WTC11 (cell line): ENCODE data around the gene ABHD12. TPM values are rescaled to one million over a fixed set of nuclear protein-coding genes. Genes with fewer than 3 reads are reported as not detected.

Source experiments
- ATAC-seq: fragments of 200-7000 bp; cut with Tn5 transposase; 2 replicates; pipeline ENCODE4 v1.10.0; 2021; ENCODE audit warnings: mild to moderate bottlenecking, moderate library complexity
- CTCF ChIA-PET: fragments of 300-600 bp; sonication (Branson Sonifier 250); formaldehyde crosslinking; loops from one replicate; lab custom pipeline; 2021; ENCODE audit warnings: antibody characterized with exemption; lab: Charles Lee
- POLR2A ChIA-PET: fragments of 350-600 bp; sonication (Branson Sonifier 250); formaldehyde crosslinking; loops from one replicate; lab custom pipeline; 2021; ENCODE audit warnings: antibody characterized with exemption; lab: Charles Lee
- DNase-seq: peaks from one replicate; pipeline ENCODE4 v3.0.0; 2021; ENCODE audit warnings: low spot score
- H3K27ac Mint-ChIP-seq: 2 replicates; pipeline ENCODE4 v1.8.0; 2021; ENCODE audit warnings: mixed read lengths
- H3K27me3 Mint-ChIP-seq: 2 replicates; pipeline ENCODE4 v1.8.0; 2021; ENCODE audit warnings: low read depth, mild to moderate bottlenecking, moderate library complexity, mixed read lengths
- H3K36me3 Mint-ChIP-seq: 2 replicates; pipeline ENCODE4 v1.8.0; 2021; ENCODE audit warnings: mixed read lengths
- H3K4me1 Mint-ChIP-seq: 2 replicates; pipeline ENCODE4 v1.8.0; 2022; ENCODE audit warnings: mixed read lengths
- H3K4me3 Mint-ChIP-seq: 2 replicates; pipeline ENCODE4 v1.8.0; 2021; ENCODE audit warnings: mild to moderate bottlenecking, moderate library complexity, mixed read lengths
- H3K9me3 Mint-ChIP-seq: 2 replicates; pipeline ENCODE4 v1.8.0; 2021; ENCODE audit warnings: mixed read lengths
- AR ChIP-seq: fragments of 250-450 bp; sonication (Bioruptor Pico); IDR thresholded peaks from 2 replicates; pipeline ENCODE4 v1.9.0; 2021; ENCODE audit warnings: mild to moderate bottlenecking
- ATF1 ChIP-seq: sonication (generic); formaldehyde crosslinking; IDR thresholded peaks from 2 replicates; pipeline ENCODE4 v1.8.1; 2023; ENCODE audit warnings: mild to moderate bottlenecking, moderate library complexity, missing genetic modification reagents
- ATF3 ChIP-seq: sonication (generic); formaldehyde crosslinking; conservative IDR thresholded peaks from 2 replicates; pipeline ENCODE4 v1.8.1; 2022; ENCODE audit warnings: mild to moderate bottlenecking, missing genetic modification reagents
- CBFB ChIP-seq: sonication (generic); formaldehyde crosslinking; IDR thresholded peaks from 2 replicates; pipeline ENCODE4 v1.8.1; 2022; ENCODE audit warnings: mild to moderate bottlenecking, low read depth, missing genetic modification reagents
- E2F4 ChIP-seq: sonication (generic); formaldehyde crosslinking; IDR thresholded peaks from 2 replicates; pipeline ENCODE4 v1.8.1; 2022; ENCODE audit warnings: low read depth, mild to moderate bottlenecking, moderate library complexity, missing genetic modification reagents, borderline replicate concordance
- ELF4 ChIP-seq: sonication (generic); formaldehyde crosslinking; IDR thresholded peaks from 2 replicates; pipeline ENCODE4 v1.8.1; 2022; ENCODE audit warnings: low read depth, mild to moderate bottlenecking, moderate library complexity, missing genetic modification reagents
- FOXK1 ChIP-seq: sonication (generic); formaldehyde crosslinking; IDR thresholded peaks from 2 replicates; pipeline ENCODE4 v1.8.0; 2022; ENCODE audit warnings: mild to moderate bottlenecking, moderate library complexity, missing genetic modification reagents
- JUN ChIP-seq: sonication (generic); formaldehyde crosslinking; IDR thresholded peaks from 2 replicates; pipeline ENCODE4 v1.8.0; 2023; ENCODE audit warnings: mild to moderate bottlenecking, missing genetic modification reagents
- KAT7 ChIP-seq: sonication (generic); formaldehyde crosslinking; IDR thresholded peaks from 2 replicates; pipeline ENCODE4 v1.8.1; 2023; ENCODE audit warnings: missing genetic modification reagents, mild to moderate bottlenecking, borderline replicate concordance
- NFE2L1 ChIP-seq: sonication (generic); formaldehyde crosslinking; IDR thresholded peaks from 2 replicates; pipeline ENCODE4 v1.8.1; 2023; ENCODE audit warnings: missing genetic modification reagents
- NR1H2 ChIP-seq: sonication (generic); formaldehyde crosslinking; IDR thresholded peaks from 2 replicates; pipeline ENCODE4 v1.9.0; 2021; ENCODE audit warnings: mild to moderate bottlenecking, moderate library complexity, missing genetic modification reagents
- NR2C2 ChIP-seq: sonication (generic); formaldehyde crosslinking; IDR thresholded peaks from 2 replicates; pipeline ENCODE4 v1.8.0; 2022; ENCODE audit warnings: mild to moderate bottlenecking, missing genetic modification reagents
- OVOL2 ChIP-seq: fragments of 250-450 bp; sonication (Bioruptor Pico); IDR thresholded peaks from 2 replicates; pipeline ENCODE4 v1.9.0; 2021; ENCODE audit warnings: mild to moderate bottlenecking, borderline replicate concordance
- ZMAT4 ChIP-seq: fragments of 250-450 bp; sonication (Bioruptor Pico); IDR thresholded peaks from 2 replicates; pipeline ENCODE4 v1.9.0; 2021; ENCODE audit warnings: mild to moderate bottlenecking
- ZNF317 ChIP-seq: sonication (generic); formaldehyde crosslinking; IDR thresholded peaks from 2 replicates; pipeline ENCODE4 v1.8.1; 2023; ENCODE audit warnings: low read depth, mild to moderate bottlenecking, moderate library complexity, missing genetic modification reagents, borderline replicate concordance
- ZNF396 ChIP-seq: fragments of 250-450 bp; sonication (Bioruptor Pico); IDR thresholded peaks from 2 replicates; pipeline ENCODE4 v1.8.0; 2021; ENCODE audit warnings: mild to moderate bottlenecking, moderate library complexity, borderline replicate concordance
- ZNF512 ChIP-seq: sonication (generic); formaldehyde crosslinking; IDR thresholded peaks from 2 replicates; pipeline ENCODE4 v1.8.1; 2022; ENCODE audit warnings: missing genetic modification reagents, borderline replicate concordance
- total RNA-seq: library from RNA; stranded (reverse); gene quantifications from 3 replicates; pipeline ENCODE4 v1.2.3, GENCODE V29; 2021
- TF ChIP-seq, protein P1 (sequence below): sonication (generic); formaldehyde crosslinking; IDR thresholded peaks from 2 replicates; pipeline ENCODE4 v1.8.0; 2022; ENCODE audit warnings: mild to moderate bottlenecking, missing genetic modification reagents
- TF ChIP-seq, protein P2 (sequence below): fragments of 250-450 bp; sonication (Bioruptor Pico); conservative IDR thresholded peaks from 2 replicates; pipeline ENCODE4 v1.9.0; 2021; ENCODE audit warnings: mild to moderate bottlenecking

ABHD12 gene
- total RNA-seq, 1 experiment from 2014 or later = 63.1 TPM

DNA sequence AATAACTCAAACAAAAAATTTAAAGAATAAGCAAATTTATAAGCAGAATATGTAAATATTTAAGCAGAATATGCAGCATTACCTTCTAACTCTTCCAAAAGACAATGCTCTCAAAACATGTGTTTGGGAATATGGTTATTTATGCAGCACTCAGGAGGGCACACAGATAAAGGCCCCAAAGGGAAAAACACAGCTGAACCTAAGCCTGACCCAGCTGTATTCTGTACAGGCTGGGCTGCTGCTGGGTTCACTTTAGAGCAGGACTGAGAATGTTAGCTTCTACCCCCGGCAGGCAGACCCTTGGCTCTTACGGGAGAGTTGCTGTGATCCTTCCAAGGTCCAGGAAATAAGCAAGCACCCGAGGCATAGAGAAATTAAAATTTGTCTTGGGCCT is 37.3 kb downstream of the ABHD12 start:
- POLR2A ChIA-PET = no interaction called here
- peaks cover 69% of the 10 kb centered on the region for H3K4me1 Mint-ChIP-seq

GRCh38 chr20:25352746-25353145 is 37.9 kb downstream of the ABHD12 start:
- Mint-ChIP-seq H3K4me3 (no peak overlapping the region), H3K4me1 (peaks cover 63% of the 10 kb centered on the region), H3K27me3 (no peaks in the 10 kb centered on the region), H3K9me3 (peaks cover 9% of the 10 kb centered on the region), H3K36me3 (peaks cover 13% of the 10 kb centered on the region), H3K27ac (no peak overlapping the region)
- CTCF ChIA-PET = interaction anchor here (0.9 to 1.2 kb wide), 3 partner anchors 15 to 46 kb away, joined by 3 to 5 read pairs (median 4); no protein-coding TSS in a partner anchor
- DNase-seq (no peak), ATAC-seq (no peak)
- no peak for TF ChIP-seq CBFB (CRISPR knock-in tag)
- TF ChIP-seq ATF1 (CRISPR knock-in tag) = no peak
- TF ChIP-seq OVOL2 (CRISPR knock-in tag) = no peak
- TF ChIP-seq ZNF512 (CRISPR knock-in tag) = no peak
- TF ChIP-seq NR2C2 (CRISPR knock-in tag) = no peak
- TF ChIP-seq E2F4 = no peak
- POLR2A ChIA-PET = no interaction called here

More for the DNA sequence above, 37.3 kb downstream of the ABHD12 start:
- H3K36me3 Mint-ChIP-seq = peaks cover 10% of the 10 kb centered on the region
- TF ChIP-seq ZMAT4 (CRISPR knock-in tag) = no peak
- no peak for TF ChIP-seq NR2C2 (CRISPR knock-in tag)
- TF ChIP-seq, protein P1, sequence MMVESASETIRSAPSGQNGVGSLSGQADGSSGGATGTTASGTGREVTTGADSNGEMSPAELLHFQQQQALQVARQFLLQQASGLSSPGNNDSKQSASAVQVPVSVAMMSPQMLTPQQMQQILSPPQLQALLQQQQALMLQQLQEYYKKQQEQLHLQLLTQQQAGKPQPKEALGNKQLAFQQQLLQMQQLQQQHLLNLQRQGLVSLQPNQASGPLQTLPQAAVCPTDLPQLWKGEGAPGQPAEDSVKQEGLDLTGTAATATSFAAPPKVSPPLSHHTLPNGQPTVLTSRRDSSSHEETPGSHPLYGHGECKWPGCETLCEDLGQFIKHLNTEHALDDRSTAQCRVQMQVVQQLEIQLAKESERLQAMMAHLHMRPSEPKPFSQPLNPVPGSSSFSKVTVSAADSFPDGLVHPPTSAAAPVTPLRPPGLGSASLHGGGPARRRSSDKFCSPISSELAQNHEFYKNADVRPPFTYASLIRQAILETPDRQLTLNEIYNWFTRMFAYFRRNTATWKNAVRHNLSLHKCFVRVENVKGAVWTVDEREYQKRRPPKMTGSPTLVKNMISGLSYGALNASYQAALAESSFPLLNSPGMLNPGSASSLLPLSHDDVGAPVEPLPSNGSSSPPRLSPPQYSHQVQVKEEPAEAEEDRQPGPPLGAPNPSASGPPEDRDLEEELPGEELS = no peak
- no peak for TF ChIP-seq ZNF317 (CRISPR knock-in tag)
- TF ChIP-seq KAT7 = no peak
- no peak for TF ChIP-seq FOXK1
- no peak for TF ChIP-seq ATF1 (CRISPR knock-in tag)
- TF ChIP-seq AR (CRISPR knock-in tag) = no peak
- TF ChIP-seq JUN (CRISPR knock-in tag) = no peak
- no peak for TF ChIP-seq ATF3 (CRISPR knock-in tag)
- TF ChIP-seq, protein P2, sequence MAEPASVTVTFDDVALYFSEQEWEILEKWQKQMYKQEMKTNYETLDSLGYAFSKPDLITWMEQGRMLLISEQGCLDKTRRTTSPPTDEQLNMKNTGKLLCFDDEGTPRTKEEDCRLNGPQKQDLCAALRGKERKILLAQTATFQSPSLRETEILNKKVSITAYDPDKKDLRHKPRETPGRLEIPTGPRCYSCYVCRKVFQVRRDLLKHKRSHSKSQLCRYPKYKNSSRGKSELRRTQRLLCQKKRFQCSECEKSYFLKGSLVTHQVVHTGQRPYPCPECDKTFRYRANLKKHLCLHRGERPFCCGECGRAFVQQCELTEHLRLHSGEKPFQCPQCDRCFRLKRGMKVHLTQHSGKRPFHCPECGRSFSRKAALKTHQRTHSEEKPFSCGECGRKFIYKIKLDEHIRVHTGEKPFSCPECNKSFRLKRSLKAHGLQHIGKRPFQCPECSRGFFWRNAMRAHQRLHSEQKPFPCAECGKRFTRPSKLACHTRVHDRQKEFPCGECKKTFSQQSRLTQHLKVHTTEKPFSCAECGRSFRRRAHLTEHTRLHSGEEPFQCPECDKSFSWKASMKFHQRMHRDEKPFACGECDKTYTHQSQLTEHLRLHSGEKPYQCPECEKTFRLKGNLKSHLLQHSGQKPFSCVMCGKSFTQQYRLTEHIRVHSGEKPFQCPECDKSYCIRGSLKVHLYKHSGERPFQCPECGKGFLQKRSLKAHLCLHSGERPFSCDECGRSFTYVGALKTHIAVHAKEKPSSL (CRISPR knock-in tag) = no peak
- no peak for TF ChIP-seq OVOL2 (CRISPR knock-in tag)
- no peak for TF ChIP-seq NR1H2 (CRISPR knock-in tag)
- TF ChIP-seq ELF4 (CRISPR knock-in tag) = no peak
- TF ChIP-seq ZNF396 (CRISPR knock-in tag) = no peak
- TF ChIP-seq NFE2L1 (CRISPR knock-in tag) = no peak
- TF ChIP-seq, all 79 proteins: peak for 0
- H3K9me3 Mint-ChIP-seq = peaks cover 9% of the 10 kb centered on the region
- ATAC-seq (peak; percentile 4; the same call in 1 of the 2 replicates), DNase-seq (no peak)
- H3K27ac Mint-ChIP-seq = peak overlapping the region; percentile 93
- no peaks in the 10 kb centered on the region for H3K27me3 Mint-ChIP-seq
- CTCF ChIA-PET = interaction anchor here (1.0 to 1.2 kb wide), 3 partner anchors 8 to 46 kb away, joined by 3 to 5 read pairs (median 4); no protein-coding TSS in a partner anchor
- H3K4me3 Mint-ChIP-seq = peak overlapping the region; percentile 14; the same call in 1 of the 2 replicates
